ENCODE measurements around the gene GPR68. TPM values are rescaled to one million over a fixed set of nuclear protein-coding genes. Genes with fewer than 3 reads are reported as not detected.
A peak's percentile ranks its signal among the peaks of the same experiment; 100 is the strongest.
"Not testable (repeated sequence)": the region's sequence is repeated elsewhere in the genome, so short reads cannot be mapped to it uniquely, and the experiment has no call there.

The GPR68 gene
- total and polyA plus RNA-seq, 2 donors (not counting 1 experiment from before 2014, with no cell fraction given): 0.31 to 0.34 TPM

DNA sequence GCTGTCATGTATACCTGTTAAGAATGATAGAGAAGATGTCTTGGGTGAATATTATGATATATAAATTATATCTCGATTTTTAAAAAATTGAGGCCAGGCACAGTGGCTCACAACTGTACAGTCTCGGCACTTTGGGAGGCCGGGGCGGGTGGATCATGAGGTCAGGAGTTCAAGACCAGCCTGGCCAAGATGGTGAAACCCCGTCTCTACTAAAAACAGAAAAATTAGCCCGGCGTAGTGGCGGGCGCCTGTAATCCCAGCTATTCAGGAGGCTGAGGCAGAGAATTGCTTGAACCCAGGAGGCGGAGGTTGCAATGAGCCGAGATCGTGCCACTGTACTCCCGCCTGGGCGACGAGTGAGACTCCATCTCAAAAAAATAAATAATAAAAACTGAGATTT, 21.8 kb upstream of the GPR68 start:
- Mint-ChIP-seq H3K4me1 (peaks cover 18% of the 10 kb centered on the region), H3K27me3 (peaks cover 15% of the 10 kb centered on the region)
- H4K20me1 ChIP-seq (ENCODE audit: control insufficient read depth, insufficient read depth, low read length, poor library complexity, severe bottlenecking); H3K9me3 Mint-ChIP-seq (ENCODE audit: insufficient read depth); H3K4me2 ChIP-seq (replicated peaks; ENCODE audit: low read depth, low read length, poor library complexity, severe bottlenecking); H3K9me3 ChIP-seq (ENCODE audit: control extremely low read depth in 1 of 3, control insufficient read depth in 2 of 3, insufficient read depth in 1 of 3, low read length in 2 of 3); intact Hi-C loops (cut with micrococcal nuclease); H3K36me3 ChIP-seq (replicated peaks in 1 of 2; ENCODE audit: control extremely low read depth in 1 of 2, control insufficient read depth in 1 of 2, extremely low read depth in 1 of 2, insufficient read depth in 2 of 2, low read length in 1 of 2); H3K4me3 Mint-ChIP-seq; H2AFZ ChIP-seq (ENCODE audit: insufficient read depth, low read depth, low read length, poor library complexity, severe bottlenecking); H3K27ac ChIP-seq (ENCODE audit: low read length in 2 of 2); ATAC-seq (ENCODE audit: low read depth); H3K79me2 ChIP-seq (ENCODE audit: control insufficient read depth, insufficient read depth, low read length); POLR2A ChIA-PET; H3K9ac ChIP-seq (ENCODE audit: low read length); DNase-seq; H3K27ac Mint-ChIP-seq; H3K4me3 ChIP-seq (ENCODE audit: control extremely low read depth in 1 of 5, extremely low read depth in 1 of 5, insufficient read depth in 1 of 5, low read depth in 2 of 5, low read length in 4 of 5): not testable (repeated sequence)
- Histone ChIP-seq H3K27me3 (replicated peaks in 1 of 4; ENCODE audit: control extremely low read depth in 1 of 4, control insufficient read depth in 3 of 4, insufficient read depth in 4 of 4, low read length in 3 of 4) (peaks cover 0 to 11% (median 3%) of the 10 kb centered on the region in 4 experiments), H3K4me1 (ENCODE audit: control insufficient read depth in 2 of 2, insufficient read depth in 2 of 2, low read length in 2 of 2) (peaks cover 10 to 11% of the 10 kb centered on the region in 2 donors)
- WGBS (ENCODE audit: insufficient coverage): 100% methylated on average over 4 of the region's 15 CpGs
- CTCF ChIA-PET: interaction anchor here (1.0 kb wide), 1 partner anchor 89 kb away, joined by 3 read pairs; no protein-coding TSS in a partner anchor

DNA sequence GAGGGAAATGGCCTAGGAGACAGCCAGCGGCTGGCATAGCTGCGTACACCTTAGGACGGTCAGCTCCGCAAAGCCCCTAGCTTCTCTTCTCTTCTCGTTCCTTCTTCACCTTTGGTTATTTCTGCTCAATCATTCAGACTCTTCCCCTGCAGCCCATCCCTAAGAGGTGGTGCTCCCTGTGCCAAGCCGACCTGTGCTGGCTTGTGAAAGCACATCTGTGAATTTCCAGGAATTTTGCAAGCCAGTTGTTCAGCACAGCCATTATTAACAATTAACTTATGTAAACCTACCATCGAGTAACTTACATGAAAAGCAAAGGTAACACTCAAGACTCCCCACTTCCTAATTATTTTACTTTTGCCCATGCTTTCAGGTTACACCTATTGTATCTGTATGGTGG, 20.9 kb upstream of the GPR68 start:
- ATAC-seq (ENCODE audit: low read depth): no peak
- Histone ChIP-seq H4K20me1 (ENCODE audit: control insufficient read depth, insufficient read depth, low read length, poor library complexity, severe bottlenecking) (no peaks in the 10 kb centered on the region), H3K27me3 (replicated peaks in 1 of 4; ENCODE audit: control extremely low read depth in 1 of 4, control insufficient read depth in 3 of 4, insufficient read depth in 4 of 4, low read length in 3 of 4) (peaks cover 0 to 11% (median 3%) of the 10 kb centered on the region in 4 experiments), H3K79me2 (ENCODE audit: control insufficient read depth, insufficient read depth, low read length) (no peaks in the 10 kb centered on the region), H3K27ac (ENCODE audit: low read length in 2 of 2) (no peak overlapping the region), H3K4me3 (ENCODE audit: control extremely low read depth in 1 of 5, extremely low read depth in 1 of 5, insufficient read depth in 1 of 5, low read depth in 2 of 5, low read length in 4 of 5) (no peak overlapping the region), H3K9me3 (ENCODE audit: control extremely low read depth in 1 of 3, control insufficient read depth in 2 of 3, insufficient read depth in 1 of 3, low read length in 2 of 3) (peaks cover 0 to 4% (median 0%) of the 10 kb centered on the region in 3 donors), H2AFZ (ENCODE audit: insufficient read depth, low read depth, low read length, poor library complexity, severe bottlenecking) (no peak overlapping the region), H3K4me2 (replicated peaks; ENCODE audit: low read depth, low read length, poor library complexity, severe bottlenecking) (no peak overlapping the region), H3K4me1 (ENCODE audit: control insufficient read depth in 2 of 2, insufficient read depth in 2 of 2, low read length in 2 of 2) (peaks cover 10 to 11% of the 10 kb centered on the region in 2 donors), H3K36me3 (replicated peaks in 1 of 2; ENCODE audit: control extremely low read depth in 1 of 2, control insufficient read depth in 1 of 2, extremely low read depth in 1 of 2, insufficient read depth in 2 of 2, low read length in 1 of 2) (no peaks in the 10 kb centered on the region), H3K9ac (ENCODE audit: low read length) (no peak overlapping the region)
- DNase-seq: no peak
- peak overlapping the region; percentile 27 for H3K27ac Mint-ChIP-seq
- H3K27me3 Mint-ChIP-seq: peaks cover 15% of the 10 kb centered on the region
- CTCF ChIA-PET: interaction anchor here (1.6 kb wide), 1 partner anchor 88 kb away, joined by 5 read pairs; no protein-coding TSS in a partner anchor
- peaks cover 18% of the 10 kb centered on the region for H3K4me1 Mint-ChIP-seq
- intact Hi-C loops (cut with micrococcal nuclease): no loop called here
- H3K9me3 Mint-ChIP-seq (ENCODE audit: insufficient read depth): peaks cover 2% of the 10 kb centered on the region
- POLR2A ChIA-PET: no interaction called here
- peak overlapping the region; percentile 74 for H3K4me3 Mint-ChIP-seq
- TF ChIP-seq EZH2 (IDR thresholded peaks at IDR 0.05; ENCODE audit: borderline replicate concordance, insufficient read depth, low read depth, low read length, poor library complexity, severe bottlenecking): no peak
- TF ChIP-seq, protein P1, sequence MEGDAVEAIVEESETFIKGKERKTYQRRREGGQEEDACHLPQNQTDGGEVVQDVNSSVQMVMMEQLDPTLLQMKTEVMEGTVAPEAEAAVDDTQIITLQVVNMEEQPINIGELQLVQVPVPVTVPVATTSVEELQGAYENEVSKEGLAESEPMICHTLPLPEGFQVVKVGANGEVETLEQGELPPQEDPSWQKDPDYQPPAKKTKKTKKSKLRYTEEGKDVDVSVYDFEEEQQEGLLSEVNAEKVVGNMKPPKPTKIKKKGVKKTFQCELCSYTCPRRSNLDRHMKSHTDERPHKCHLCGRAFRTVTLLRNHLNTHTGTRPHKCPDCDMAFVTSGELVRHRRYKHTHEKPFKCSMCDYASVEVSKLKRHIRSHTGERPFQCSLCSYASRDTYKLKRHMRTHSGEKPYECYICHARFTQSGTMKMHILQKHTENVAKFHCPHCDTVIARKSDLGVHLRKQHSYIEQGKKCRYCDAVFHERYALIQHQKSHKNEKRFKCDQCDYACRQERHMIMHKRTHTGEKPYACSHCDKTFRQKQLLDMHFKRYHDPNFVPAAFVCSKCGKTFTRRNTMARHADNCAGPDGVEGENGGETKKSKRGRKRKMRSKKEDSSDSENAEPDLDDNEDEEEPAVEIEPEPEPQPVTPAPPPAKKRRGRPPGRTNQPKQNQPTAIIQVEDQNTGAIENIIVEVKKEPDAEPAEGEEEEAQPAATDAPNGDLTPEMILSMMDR (IDR thresholded peaks at IDR 0.05): no peak
- WGBS (ENCODE audit: insufficient coverage): 99% methylated on average over 6 of the region's 7 CpGs
